ENCODE results near the gene RERE.

The RERE gene

DNA sequence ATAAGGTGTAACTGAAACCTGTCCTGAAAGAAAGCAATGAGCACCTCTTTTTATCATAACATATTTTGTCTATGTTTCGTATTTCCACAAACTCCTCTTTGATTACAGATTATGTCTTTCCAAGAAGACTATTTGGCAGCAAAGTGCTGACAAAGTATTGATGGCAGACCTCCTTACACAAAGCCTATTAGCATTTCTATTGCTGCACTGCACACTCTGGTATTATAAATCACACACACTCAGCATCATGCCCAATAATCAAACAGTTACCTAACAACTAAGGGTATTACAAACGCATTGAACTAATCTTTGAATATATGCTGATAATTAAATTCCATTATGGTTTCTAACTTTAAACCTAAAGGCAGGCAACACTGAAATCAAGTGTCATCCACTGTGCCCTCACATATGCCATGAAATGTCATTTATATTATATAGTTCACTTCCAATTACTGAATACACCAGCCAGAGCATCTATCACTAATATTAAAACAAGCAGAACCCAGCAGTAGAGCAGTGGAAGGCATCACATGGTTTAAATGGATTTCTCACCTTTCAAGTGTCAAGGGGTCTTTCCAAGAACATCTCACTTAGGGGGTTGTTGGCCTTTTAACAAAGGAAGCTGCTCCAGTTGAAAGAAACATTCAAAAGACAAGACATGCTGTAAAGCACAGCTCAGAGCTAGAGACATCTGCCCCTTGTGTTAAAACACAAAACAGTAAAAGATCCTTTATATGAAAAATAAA, 239.1 kb downstream of the RERE start:
- H3K4me3 ChIP-seq (ENCODE audit: low read depth, low read length), result no peak overlapping the region
- DNase-seq (ENCODE audit: low read depth), result no peak

- no peak overlapping the region for H3K4me3 ChIP-seq (ENCODE audit: low read depth, low read length)
- no peak for DNase-seq (ENCODE audit: low read depth)
Measured at GRCh38 chr1:8574985-8575384, 242.5 kb downstream of the RERE start.

DNA sequence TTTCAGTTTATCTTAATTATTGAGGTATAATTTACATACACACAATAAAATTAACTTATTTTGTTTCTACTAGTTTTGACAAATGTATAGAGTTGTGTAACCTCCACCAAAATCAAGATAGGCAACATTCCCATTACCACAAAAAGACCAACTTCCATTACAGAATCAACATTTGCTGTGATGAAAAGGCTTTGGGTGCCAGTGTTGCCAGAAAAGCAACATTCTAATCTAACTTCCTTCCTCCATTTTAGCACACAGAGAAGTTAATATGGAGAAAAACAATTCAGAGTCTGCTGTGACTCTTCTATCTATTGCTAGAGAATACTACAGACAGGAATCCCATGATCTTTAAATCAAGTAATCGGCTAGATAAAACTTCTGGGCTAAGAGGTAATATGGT, 245.3 kb downstream of the RERE start:
- H3K4me3 ChIP-seq (ENCODE audit: low read depth, low read length), result no peak overlapping the region
- DNase-seq (ENCODE audit: low read depth), result no peak

GRCh38 chr1:8571200-8571984, 246.0 kb downstream of the RERE start:
- DNase-seq (ENCODE audit: low read depth), result no peak
- H3K4me3 ChIP-seq (ENCODE audit: low read depth, low read length), result no peak overlapping the region

DNA sequence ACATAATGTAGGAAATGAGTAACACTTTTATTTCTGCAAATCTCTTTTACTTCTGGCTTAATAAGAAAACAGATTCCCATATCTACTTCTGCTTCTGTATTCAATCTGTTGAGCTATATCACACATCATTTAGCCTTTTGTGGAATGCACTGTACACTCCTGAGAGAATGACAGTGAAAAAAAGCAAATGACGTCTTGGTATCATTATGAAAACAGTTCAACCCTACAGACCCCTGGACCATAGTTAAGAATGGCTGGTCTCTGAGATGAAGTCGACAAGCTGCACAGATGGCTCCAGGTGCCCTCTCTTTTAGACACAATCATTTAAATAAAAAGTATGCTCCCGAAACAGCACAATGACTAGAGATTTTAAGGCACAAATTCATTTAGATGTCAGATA, 247.0 kb downstream of the RERE start:
- no peak overlapping the region for H3K4me3 ChIP-seq (ENCODE audit: low read depth, low read length)
- DNase-seq (ENCODE audit: low read depth), result no peak

DNA sequence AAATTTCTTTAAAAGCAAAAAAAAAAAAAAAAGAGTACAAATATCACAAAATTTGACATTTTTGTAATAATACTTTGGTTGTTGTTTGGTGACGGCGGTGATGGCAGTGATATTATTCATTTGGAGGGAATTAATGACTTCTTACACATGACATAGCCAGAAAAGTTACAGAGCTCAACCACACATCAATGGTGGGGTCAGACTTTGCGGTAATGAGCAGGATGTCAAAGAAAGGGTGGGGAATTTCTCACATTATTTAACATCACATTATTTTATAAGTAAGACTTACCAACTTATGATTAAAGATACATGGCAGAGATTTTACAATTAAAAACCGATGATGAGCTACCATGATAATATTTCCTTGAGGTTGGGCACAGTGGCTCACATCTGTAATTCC, 248.2 kb downstream of the RERE start:
- no peak overlapping the region for H3K4me3 ChIP-seq (ENCODE audit: low read depth, low read length)
- no peak for DNase-seq (ENCODE audit: low read depth)

GRCh38 chr1:8568837-8569236, 248.6 kb downstream of the RERE start:
- DNase-seq (ENCODE audit: low read depth), result no peak
- H3K4me3 ChIP-seq (ENCODE audit: low read depth, low read length), result no peak overlapping the region

- no peak for DNase-seq (ENCODE audit: low read depth)
- H3K4me3 ChIP-seq (ENCODE audit: low read depth, low read length), result no peak overlapping the region
Measured at GRCh38 chr1:8567146-8567545, 250.3 kb downstream of the RERE start.

GRCh38 chr1:8565802-8566201, 251.6 kb downstream of the RERE start:
- DNase-seq (ENCODE audit: low read depth), result no peak
- H3K4me3 ChIP-seq (ENCODE audit: low read depth, low read length), result no peak overlapping the region

- DNase-seq (ENCODE audit: low read depth), result no peak
- H3K4me3 ChIP-seq (ENCODE audit: low read depth, low read length), result no peak overlapping the region
Measured at GRCh38 chr1:8563944-8564537, 253.4 kb downstream of the RERE start.

GRCh38 chr1:8562881-8563865, 254.3 kb downstream of the RERE start:
- no peak overlapping the region for H3K4me3 ChIP-seq (ENCODE audit: low read depth, low read length)
- no peak for DNase-seq (ENCODE audit: low read depth)

DNA sequence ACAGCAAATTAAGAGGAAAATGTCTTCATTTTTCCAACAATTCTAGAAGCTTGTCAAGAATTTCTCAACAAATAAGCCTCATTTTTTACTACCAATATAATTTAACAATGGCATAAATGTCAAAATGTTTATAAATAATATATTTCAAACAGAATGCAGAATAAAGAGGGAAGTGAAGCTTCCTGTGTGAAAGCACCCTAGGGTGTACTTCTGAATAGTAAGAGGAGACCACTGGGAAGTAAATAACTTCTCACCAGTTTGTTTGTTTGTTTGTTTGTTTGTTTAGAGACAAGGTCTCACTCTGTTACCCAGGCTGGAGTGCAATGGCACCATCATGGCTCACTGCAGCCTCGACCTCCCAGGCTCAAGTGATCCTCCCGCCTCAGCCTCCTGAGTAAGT, 255.2 kb downstream of the RERE start:
- no peak for DNase-seq (ENCODE audit: low read depth)
- H3K4me3 ChIP-seq (ENCODE audit: low read depth, low read length), result no peak overlapping the region

- H3K4me3 ChIP-seq (ENCODE audit: low read depth, low read length), result no peak overlapping the region
- DNase-seq (ENCODE audit: low read depth), result no peak
Measured at GRCh38 chr1:8560611-8561544, 256.6 kb downstream of the RERE start.

DNA sequence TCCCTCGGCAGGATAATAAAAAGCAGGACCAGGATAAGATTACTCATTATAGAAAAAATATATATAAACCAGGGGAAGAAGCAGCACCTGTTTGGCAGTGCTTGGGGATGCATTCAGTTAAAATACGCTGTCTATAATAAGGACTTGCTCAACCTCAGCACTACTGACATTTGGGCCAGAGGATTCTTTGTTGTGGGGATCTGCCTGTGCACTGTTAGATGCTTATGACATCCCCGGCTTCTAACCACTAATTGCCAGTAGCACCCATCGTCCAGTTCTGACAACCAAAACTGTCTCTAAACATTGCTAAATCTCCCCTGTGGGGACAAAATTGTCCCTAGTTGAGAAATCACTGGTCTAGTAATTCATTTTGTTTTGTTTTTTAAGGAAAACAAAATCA, 257.4 kb downstream of the RERE start:
- DNase-seq (ENCODE audit: low read depth), result no peak
- no peak overlapping the region for H3K4me3 ChIP-seq (ENCODE audit: low read depth, low read length)

DNA sequence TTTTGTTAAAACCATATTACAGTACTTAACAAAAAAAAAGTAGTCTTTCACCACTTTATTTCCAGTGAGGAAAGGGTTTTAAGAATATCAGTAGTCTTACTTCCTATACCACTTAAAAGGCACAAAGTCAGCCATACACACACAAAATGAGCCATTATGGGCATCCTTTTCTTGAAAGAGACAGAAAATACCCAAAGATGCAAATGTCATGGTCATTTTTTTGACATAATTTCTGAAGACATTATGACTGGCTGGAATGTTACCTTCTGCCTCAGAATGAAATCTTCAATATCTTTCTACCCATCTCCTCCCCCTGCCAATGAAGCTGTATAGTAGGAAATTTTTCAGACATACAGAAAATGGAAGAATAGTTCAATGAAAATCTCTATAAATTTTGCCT, 261.9 kb downstream of the RERE start:
- H3K4me3 ChIP-seq (ENCODE audit: low read depth, low read length), result no peak overlapping the region
- no peak for DNase-seq (ENCODE audit: low read depth)

DNA sequence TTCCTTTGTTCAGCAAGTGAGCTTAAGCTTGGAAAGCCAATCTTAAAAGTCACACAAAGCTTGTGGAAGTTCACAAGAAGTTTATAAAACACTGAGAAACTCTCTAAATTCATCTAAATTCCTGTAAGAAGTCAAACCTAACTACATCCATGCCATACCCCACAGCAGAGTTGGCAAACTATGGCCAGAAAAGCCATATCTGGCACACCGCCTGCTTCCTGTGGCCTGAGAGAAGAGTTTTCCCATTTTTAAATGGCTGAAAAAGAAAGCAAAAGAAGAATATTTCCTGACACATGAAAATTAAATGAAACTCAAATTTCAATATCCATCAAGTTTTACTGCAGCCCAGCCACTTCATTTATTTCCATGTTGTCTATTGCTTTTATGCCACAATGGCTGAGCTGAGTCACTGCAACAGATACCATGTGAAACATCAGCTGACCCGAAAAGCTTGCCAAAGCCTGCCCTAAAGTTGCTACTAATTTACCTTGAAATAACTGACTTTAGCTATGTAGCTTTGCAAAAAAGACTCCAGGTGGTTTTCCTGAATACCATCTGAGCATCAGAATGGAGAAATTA, 262.4 kb downstream of the RERE start:
- no peak overlapping the region for H3K4me3 ChIP-seq (ENCODE audit: low read depth, low read length)
- DNase-seq (ENCODE audit: low read depth), result no peak

GRCh38 chr1:8552820-8553397, 264.5 kb downstream of the RERE start:
- H3K4me3 ChIP-seq (ENCODE audit: low read depth, low read length), result no peak overlapping the region
- DNase-seq (ENCODE audit: low read depth), result no peak
